Activated CD4-positive, alpha-beta T cell treated with anti-CD3 and anti-CD28 coated beads, Interleukin-2, Interleukin-4, amounts not matched to agents 100 ng/mL and 50 ng/mL, durations not matched to agents 16 hours and 8 hours (primary cell): ENCODE measurements around the gene TMEM187.

Source experiments
- DNase-seq: peaks from one replicate; pipeline ENCODE4 v3.0.0-alpha.2; 2020; ENCODE audit warnings: low spot score

TMEM187 gene

GRCh38 chrX:154002215-154002719 is 29.7 kb downstream of the TMEM187 start:
- DNase-seq, result peak; percentile 62

DNA sequence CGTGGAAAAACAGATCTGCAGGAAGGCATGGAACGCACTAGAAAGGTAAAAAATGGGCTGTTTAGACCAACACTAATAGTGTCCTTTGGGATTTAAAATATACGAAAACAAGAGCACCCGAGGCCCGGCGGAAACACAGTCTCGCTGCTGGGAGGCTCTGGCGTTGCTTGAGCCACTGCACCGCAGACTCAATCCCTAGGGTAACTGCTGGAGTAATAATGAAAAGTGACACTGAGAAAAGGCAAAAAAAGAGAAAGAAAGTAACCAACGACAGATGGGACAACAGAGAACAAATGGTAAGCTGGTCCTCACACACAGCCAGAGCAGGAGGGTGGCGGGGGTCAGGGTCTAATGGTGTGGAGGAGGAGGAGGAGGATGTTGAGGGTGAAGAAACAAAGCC is 31.8 kb downstream of the TMEM187 start:
- DNase-seq, result no peak

DNA sequence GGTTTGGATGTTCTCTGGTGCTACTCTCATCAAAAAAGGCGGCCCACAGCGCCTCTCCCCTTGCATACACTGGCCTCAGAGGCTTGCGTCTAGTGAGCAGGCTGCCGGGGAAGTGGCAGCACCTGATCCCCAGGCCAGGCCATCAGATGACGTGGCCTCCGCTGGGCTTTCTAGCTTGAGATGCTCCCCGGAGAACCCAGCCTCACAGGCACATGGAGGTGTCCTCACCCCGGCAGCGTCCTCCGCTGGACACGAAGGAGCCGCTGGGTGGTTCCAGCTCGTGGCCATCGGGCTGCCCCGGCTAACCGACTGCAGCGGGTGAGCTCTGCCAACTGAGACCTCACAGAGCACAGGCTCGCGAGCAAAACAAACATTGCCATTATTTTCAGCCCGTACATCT is 34.4 kb downstream of the TMEM187 start:
- no peak for DNase-seq

GRCh38 chrX:154008521-154008920 is 36.0 kb downstream of the TMEM187 start:
- DNase-seq, result no peak

- no peak for DNase-seq
These were observed 38.0 kb downstream of the TMEM187 start for GRCh38 chrX:154010330-154011087.

GRCh38 chrX:154011376-154012335 is 39.1 kb downstream of the TMEM187 start:
- DNase-seq, result no peak

DNA sequence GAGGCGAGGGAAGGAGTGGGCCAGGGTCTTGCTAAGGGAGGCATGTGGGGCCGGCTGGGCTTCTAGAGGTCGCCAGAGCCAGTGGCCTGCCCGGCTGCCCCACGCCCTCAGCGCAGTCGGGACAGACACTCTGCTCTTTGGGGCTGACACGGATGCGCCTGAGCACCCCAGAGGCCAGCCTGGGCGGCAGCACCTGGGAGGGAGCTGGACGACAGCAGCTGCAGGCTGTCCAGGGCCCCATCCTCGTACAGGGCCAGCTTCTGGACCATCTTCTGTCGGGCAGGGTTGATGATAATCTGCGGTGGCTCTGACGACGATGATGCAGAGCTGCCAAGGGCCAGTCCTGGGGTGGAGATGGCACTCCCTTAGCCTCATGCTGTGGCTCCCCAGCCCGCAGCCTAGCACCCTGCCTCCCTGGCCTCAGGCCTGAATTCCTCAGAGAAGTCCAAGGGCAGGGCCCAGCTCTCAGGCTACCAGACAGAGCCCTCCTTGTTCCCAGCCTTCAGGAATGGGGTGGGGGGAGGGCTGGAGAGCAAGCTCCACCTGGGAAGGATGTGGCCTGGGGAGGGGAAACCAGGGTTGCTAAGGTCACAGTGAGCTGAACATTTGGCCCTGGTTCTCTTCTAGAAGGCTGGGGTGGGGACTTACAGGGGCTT is 39.9 kb downstream of the TMEM187 start:
- DNase-seq, result no peak

GRCh38 chrX:154013001-154013421 is 40.5 kb downstream of the TMEM187 start:
- DNase-seq, result no peak

- DNase-seq, result peak; percentile 50
These were observed 41.2 kb downstream of the TMEM187 start for GRCh38 chrX:154013614-154014360.

GRCh38 chrX:154014429-154015380 is 42.2 kb downstream of the TMEM187 start:
- no peak for DNase-seq

DNA sequence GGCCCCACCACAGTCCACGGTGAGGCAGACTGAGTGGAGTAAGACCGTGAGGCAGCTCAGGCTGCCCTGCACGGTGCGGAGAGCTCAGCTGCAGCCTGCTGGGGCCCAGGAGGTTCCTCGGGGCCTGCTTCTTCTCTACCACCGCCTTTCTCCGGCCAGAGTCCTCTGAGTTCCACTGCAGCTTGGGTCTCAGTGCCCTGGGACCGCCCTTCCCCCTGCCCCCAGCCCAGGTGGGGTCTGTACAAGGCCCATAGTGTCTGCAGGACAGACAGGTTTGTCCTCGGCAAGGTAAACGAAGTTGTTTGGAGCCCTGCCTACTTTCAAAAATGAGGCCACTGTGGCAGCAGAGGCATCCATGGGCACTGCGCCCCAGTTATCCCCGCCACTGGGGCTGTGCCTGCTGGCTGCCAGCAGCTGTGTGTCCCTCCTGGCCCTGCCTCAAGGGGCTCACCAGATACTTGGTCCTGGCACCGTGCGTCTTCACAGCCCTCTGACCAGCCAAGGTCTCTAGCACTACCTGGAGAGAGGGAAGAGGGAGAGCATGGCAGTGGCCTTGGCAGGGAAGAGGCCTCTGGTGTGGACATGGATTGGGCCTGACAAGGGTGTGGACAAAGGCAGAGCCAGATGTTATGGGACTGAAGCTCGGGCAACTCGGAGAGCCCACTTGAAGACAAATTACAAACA is 43.2 kb downstream of the TMEM187 start:
- DNase-seq, result no peak

GRCh38 chrX:154016366-154017076 is 44.0 kb downstream of the TMEM187 start:
- no peak for DNase-seq

DNA sequence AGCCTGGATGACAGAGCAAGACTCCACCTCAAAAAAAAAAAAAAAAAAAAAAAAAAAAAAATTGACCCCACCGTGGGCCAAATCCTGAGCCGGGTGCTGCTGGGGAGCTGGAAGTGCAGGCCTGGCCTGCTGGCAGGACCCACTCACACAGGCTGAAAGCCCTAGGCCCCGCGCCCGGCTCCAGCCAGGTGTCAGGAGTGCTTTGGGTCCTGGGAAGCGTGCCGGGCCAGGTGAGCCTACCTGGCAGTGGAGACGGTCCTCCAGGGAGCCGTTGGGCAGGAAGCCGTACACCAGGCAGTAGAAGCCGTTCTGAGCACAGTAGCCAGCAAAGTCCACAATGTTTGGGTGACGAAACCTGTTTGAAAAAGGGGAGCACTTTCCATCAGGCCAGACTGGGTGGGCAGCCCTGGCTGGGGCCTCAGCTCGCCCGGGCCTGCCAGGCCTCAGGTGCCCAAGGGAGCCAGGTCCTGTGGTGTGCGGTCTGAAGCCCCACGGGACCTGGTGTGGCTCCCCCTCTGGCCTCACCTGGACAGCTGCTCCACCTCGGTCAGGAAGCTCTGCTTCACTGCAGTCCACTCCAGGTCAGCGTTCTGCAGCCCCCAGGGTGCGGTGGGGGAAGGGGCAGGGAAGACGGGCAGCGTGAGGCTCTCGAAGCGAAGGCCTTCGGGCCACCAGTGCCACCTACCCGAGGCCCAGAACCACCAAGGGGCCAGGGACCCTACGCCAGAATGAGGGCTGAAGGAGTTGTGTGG is 45.4 kb downstream of the TMEM187 start:
- no peak for DNase-seq

DNA sequence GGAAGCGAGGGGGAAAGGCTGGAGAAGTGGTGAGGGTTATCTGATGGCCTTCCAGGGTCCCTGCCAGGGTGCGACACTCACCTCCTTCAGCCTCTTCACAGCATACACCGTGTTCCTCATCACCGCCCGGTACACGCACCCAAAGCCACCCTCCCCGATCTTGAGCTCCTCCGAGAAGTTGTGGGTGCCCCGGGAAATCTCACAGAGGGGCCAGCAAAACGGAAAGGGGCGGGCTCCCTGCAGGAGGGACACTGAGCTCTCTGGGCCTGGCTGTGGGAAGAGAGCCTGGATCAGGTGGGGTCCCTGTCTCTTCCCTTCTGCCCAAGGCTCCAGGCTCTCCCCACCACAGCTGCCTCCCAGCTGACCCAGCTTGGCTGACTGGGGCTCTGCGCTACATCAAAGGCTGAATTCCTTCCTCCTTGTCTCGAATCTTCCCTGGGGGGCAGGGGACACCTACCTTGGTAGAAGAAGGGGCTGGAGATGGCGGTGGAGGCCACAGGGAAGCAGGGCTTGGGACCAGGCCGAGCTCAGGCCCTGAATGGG is 46.0 kb downstream of the TMEM187 start:
- DNase-seq, result no peak

DNA sequence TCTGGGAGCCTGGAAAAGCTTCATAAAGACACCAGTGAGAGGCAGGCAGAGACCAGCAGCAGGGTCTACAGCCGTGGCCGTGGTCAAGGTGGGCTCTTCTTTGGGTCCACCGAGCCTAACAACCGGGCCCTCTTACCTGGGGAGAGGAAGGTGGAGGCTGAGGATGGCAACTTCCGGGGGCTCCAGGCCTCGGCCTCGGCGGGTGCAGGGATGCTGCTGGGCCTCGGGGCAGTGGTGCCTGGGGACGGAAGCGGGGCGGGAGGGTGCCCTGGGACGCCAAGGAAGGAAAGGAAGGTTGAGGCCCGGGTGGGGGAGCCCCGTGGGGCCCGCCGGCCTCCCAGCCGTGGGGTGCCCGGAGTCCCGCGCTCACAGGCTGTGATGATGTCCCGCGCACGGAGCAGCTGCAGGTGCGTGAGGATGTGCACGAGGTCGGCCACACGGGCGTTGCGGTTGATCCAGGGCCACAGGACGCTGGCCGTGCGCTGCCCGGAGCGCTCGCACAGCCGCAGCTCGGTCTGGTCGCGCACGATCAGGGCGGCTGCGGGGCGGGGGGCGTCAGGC is 46.6 kb downstream of the TMEM187 start:
- peak; percentile 15 for DNase-seq

- DNase-seq, result peak; percentile 47
These were observed 47.3 kb downstream of the TMEM187 start, which contains the start of gene IRAK1 for GRCh38 chrX:154019633-154020528. Gene IRAK1 (minus strand): TSS chrX:154019902. CDS start chrX:154019812, 90 bp downstream.
